WTC11 (cell line): ENCODE results near the gene USH2A. TPM values are rescaled to one million over a fixed set of nuclear protein-coding genes. Genes with fewer than 3 reads are reported as not detected.

ENCODE experiments used
- ATAC-seq: fragments of 200-7000 bp; cut with Tn5 transposase; 2 replicates; pipeline ENCODE4 v1.10.0; 2021; ENCODE audit warnings: mild to moderate bottlenecking, moderate library complexity
- CTCF ChIA-PET: fragments of 300-600 bp; sonication (Branson Sonifier 250); formaldehyde crosslinking; loops from one replicate; lab custom pipeline; 2021; ENCODE audit warnings: antibody characterized with exemption; lab: Charles Lee
- POLR2A ChIA-PET: fragments of 350-600 bp; sonication (Branson Sonifier 250); formaldehyde crosslinking; loops from one replicate; lab custom pipeline; 2021; ENCODE audit warnings: antibody characterized with exemption; lab: Charles Lee
- DNase-seq: peaks from one replicate; pipeline ENCODE4 v3.0.0; 2021; ENCODE audit warnings: low spot score
- H3K27ac Mint-ChIP-seq: 2 replicates; pipeline ENCODE4 v1.8.0; 2021; ENCODE audit warnings: mixed read lengths
- H3K27me3 Mint-ChIP-seq: 2 replicates; pipeline ENCODE4 v1.8.0; 2021; ENCODE audit warnings: low read depth, mild to moderate bottlenecking, moderate library complexity, mixed read lengths
- H3K36me3 Mint-ChIP-seq: 2 replicates; pipeline ENCODE4 v1.8.0; 2021; ENCODE audit warnings: mixed read lengths
- H3K4me1 Mint-ChIP-seq: 2 replicates; pipeline ENCODE4 v1.8.0; 2022; ENCODE audit warnings: mixed read lengths
- H3K4me3 Mint-ChIP-seq: 2 replicates; pipeline ENCODE4 v1.8.0; 2021; ENCODE audit warnings: mild to moderate bottlenecking, moderate library complexity, mixed read lengths
- H3K9me3 Mint-ChIP-seq: 2 replicates; pipeline ENCODE4 v1.8.0; 2021; ENCODE audit warnings: mixed read lengths
- AFF4 ChIP-seq: sonication (generic); formaldehyde crosslinking; IDR thresholded peaks from 2 replicates; pipeline ENCODE4 v1.8.1; 2023; ENCODE audit warnings: mild to moderate bottlenecking, missing genetic modification reagents, borderline replicate concordance
- AR ChIP-seq: fragments of 250-450 bp; sonication (Bioruptor Pico); IDR thresholded peaks from 2 replicates; pipeline ENCODE4 v1.9.0; 2021; ENCODE audit warnings: mild to moderate bottlenecking
- CTCF ChIP-seq: fragments of 200-600 bp; IDR thresholded peaks from 2 replicates; pipeline ENCODE4 v1.8.0; 2022; ENCODE audit warnings: antibody characterized with exemption
- ETV6 ChIP-seq: sonication (generic); formaldehyde crosslinking; IDR thresholded peaks from 2 replicates; pipeline ENCODE4 v1.8.1; 2022; ENCODE audit warnings: mild to moderate bottlenecking, missing genetic modification reagents
- MYBL2 ChIP-seq: sonication (generic); formaldehyde crosslinking; IDR thresholded peaks from 2 replicates; pipeline ENCODE4 v1.8.1; 2023; ENCODE audit warnings: mild to moderate bottlenecking, moderate library complexity, missing genetic modification reagents
- RELA ChIP-seq: sonication (generic); formaldehyde crosslinking; IDR thresholded peaks from 2 replicates; pipeline ENCODE4 v1.8.1; 2022; ENCODE audit warnings: missing genetic modification reagents, mild to moderate bottlenecking, borderline replicate concordance
- ZNF232 ChIP-seq: sonication (generic); formaldehyde crosslinking; IDR thresholded peaks from 2 replicates; pipeline ENCODE4 v1.8.0; 2022; ENCODE audit warnings: mild to moderate bottlenecking, missing genetic modification reagents
- total RNA-seq: library from RNA; stranded (reverse); gene quantifications from 3 replicates; pipeline ENCODE4 v1.2.3, GENCODE V29; 2021
- TF ChIP-seq, protein P1 (sequence below): fragments of 250-450 bp; sonication (Bioruptor Pico); IDR thresholded peaks from 2 replicates; pipeline ENCODE4 v1.8.0; 2021; ENCODE audit warnings: mild to moderate bottlenecking
- TF ChIP-seq, protein P2 (sequence below): sonication (generic); formaldehyde crosslinking; IDR thresholded peaks from 2 replicates; pipeline ENCODE4 v1.8.1; 2022; ENCODE audit warnings: mild to moderate bottlenecking, missing genetic modification reagents, moderate library complexity, borderline replicate concordance
- TF ChIP-seq, protein P3 (sequence below): sonication (generic); formaldehyde crosslinking; IDR thresholded peaks from 2 replicates; pipeline ENCODE4 v1.8.1; 2023; ENCODE audit warnings: mild to moderate bottlenecking, missing genetic modification reagents, moderate library complexity
- TF ChIP-seq, protein P4 (sequence below): sonication (generic); formaldehyde crosslinking; conservative IDR thresholded peaks from 2 replicates; pipeline ENCODE4 v1.8.1; 2022; ENCODE audit warnings: mild to moderate bottlenecking, missing genetic modification reagents
- TF ChIP-seq, protein P5 (sequence below): sonication (generic); formaldehyde crosslinking; IDR thresholded peaks from 2 replicates; pipeline ENCODE4 v1.8.0; 2022; ENCODE audit warnings: missing genetic modification reagents
- TF ChIP-seq, protein P6 (sequence below): sonication (generic); formaldehyde crosslinking; IDR thresholded peaks from 2 replicates; pipeline ENCODE4 v1.8.0; 2022; ENCODE audit warnings: mild to moderate bottlenecking, missing genetic modification reagents

The USH2A gene
- total RNA-seq, 1 experiment from 2014 or later: 0.37 TPM

- Mint-ChIP-seq H3K4me3 (no peak overlapping the region), H3K36me3 (no peaks in the 10 kb centered on the region), H3K27ac (no peak overlapping the region), H3K9me3 (no peaks in the 10 kb centered on the region), H3K4me1 (peaks cover 10% of the 10 kb centered on the region), H3K27me3 (no peaks in the 10 kb centered on the region)
- CTCF ChIA-PET: interaction anchor here (2.8 kb wide), 1 partner anchor 27 kb away, joined by 22 read pairs; no protein-coding TSS in a partner anchor
- POLR2A ChIA-PET: no interaction called here
- TF ChIP-seq, protein P1, sequence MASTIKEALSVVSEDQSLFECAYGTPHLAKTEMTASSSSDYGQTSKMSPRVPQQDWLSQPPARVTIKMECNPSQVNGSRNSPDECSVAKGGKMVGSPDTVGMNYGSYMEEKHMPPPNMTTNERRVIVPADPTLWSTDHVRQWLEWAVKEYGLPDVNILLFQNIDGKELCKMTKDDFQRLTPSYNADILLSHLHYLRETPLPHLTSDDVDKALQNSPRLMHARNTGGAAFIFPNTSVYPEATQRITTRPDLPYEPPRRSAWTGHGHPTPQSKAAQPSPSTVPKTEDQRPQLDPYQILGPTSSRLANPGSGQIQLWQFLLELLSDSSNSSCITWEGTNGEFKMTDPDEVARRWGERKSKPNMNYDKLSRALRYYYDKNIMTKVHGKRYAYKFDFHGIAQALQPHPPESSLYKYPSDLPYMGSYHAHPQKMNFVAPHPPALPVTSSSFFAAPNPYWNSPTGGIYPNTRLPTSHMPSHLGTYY (CRISPR knock-in tag): no peak
- no peak for TF ChIP-seq CTCF
- no peak for TF ChIP-seq AR (CRISPR knock-in tag)
- TF ChIP-seq, protein P2, sequence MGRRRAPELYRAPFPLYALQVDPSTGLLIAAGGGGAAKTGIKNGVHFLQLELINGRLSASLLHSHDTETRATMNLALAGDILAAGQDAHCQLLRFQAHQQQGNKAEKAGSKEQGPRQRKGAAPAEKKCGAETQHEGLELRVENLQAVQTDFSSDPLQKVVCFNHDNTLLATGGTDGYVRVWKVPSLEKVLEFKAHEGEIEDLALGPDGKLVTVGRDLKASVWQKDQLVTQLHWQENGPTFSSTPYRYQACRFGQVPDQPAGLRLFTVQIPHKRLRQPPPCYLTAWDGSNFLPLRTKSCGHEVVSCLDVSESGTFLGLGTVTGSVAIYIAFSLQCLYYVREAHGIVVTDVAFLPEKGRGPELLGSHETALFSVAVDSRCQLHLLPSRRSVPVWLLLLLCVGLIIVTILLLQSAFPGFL (CRISPR knock-in tag): no peak
- no peak for TF ChIP-seq MYBL2
- no peak for TF ChIP-seq ZNF232 (CRISPR knock-in tag)
- TF ChIP-seq AFF4 (CRISPR knock-in tag): no peak
- TF ChIP-seq, protein P3, sequence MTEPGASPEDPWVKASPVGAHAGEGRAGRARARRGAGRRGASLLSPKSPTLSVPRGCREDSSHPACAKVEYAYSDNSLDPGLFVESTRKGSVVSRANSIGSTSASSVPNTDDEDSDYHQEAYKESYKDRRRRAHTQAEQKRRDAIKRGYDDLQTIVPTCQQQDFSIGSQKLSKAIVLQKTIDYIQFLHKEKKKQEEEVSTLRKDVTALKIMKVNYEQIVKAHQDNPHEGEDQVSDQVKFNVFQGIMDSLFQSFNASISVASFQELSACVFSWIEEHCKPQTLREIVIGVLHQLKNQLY (CRISPR knock-in tag): no peak
- TF ChIP-seq, protein P4, sequence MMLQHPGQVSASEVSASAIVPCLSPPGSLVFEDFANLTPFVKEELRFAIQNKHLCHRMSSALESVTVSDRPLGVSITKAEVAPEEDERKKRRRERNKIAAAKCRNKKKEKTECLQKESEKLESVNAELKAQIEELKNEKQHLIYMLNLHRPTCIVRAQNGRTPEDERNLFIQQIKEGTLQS (CRISPR knock-in tag): no peak
- no peak for TF ChIP-seq ETV6 (CRISPR knock-in tag)
- TF ChIP-seq, protein P5, sequence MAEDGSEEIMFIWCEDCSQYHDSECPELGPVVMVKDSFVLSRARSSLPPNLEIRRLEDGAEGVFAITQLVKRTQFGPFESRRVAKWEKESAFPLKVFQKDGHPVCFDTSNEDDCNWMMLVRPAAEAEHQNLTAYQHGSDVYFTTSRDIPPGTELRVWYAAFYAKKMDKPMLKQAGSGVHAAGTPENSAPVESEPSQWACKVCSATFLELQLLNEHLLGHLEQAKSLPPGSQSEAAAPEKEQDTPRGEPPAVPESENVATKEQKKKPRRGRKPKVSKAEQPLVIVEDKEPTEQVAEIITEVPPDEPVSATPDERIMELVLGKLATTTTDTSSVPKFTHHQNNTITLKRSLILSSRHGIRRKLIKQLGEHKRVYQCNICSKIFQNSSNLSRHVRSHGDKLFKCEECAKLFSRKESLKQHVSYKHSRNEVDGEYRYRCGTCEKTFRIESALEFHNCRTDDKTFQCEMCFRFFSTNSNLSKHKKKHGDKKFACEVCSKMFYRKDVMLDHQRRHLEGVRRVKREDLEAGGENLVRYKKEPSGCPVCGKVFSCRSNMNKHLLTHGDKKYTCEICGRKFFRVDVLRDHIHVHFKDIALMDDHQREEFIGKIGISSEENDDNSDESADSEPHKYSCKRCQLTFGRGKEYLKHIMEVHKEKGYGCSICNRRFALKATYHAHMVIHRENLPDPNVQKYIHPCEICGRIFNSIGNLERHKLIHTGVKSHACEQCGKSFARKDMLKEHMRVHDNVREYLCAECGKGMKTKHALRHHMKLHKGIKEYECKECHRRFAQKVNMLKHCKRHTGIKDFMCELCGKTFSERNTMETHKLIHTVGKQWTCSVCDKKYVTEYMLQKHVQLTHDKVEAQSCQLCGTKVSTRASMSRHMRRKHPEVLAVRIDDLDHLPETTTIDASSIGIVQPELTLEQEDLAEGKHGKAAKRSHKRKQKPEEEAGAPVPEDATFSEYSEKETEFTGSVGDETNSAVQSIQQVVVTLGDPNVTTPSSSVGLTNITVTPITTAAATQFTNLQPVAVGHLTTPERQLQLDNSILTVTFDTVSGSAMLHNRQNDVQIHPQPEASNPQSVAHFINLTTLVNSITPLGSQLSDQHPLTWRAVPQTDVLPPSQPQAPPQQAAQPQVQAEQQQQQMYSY (CRISPR knock-in tag): no peak
- TF ChIP-seq, protein P6, sequence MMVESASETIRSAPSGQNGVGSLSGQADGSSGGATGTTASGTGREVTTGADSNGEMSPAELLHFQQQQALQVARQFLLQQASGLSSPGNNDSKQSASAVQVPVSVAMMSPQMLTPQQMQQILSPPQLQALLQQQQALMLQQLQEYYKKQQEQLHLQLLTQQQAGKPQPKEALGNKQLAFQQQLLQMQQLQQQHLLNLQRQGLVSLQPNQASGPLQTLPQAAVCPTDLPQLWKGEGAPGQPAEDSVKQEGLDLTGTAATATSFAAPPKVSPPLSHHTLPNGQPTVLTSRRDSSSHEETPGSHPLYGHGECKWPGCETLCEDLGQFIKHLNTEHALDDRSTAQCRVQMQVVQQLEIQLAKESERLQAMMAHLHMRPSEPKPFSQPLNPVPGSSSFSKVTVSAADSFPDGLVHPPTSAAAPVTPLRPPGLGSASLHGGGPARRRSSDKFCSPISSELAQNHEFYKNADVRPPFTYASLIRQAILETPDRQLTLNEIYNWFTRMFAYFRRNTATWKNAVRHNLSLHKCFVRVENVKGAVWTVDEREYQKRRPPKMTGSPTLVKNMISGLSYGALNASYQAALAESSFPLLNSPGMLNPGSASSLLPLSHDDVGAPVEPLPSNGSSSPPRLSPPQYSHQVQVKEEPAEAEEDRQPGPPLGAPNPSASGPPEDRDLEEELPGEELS (CRISPR knock-in tag): no peak
- no peak for TF ChIP-seq RELA (CRISPR knock-in tag)
- ATAC-seq: no peak
- no peak for DNase-seq
These were observed 228.5 kb downstream of the USH2A start for GRCh38 chr1:216194721-216195120.
